RKO (cell line): ENCODE results near the gene BPIFB2.

Experiments used
- DNase-seq: peaks from one replicate; pipeline ENCODE4 v3.0.0-alpha.2; 2016; ENCODE audit warnings: low spot score

BPIFB2 gene

GRCh38 chr20:32985596-32985995, 21.9 kb upstream of the BPIFB2 start:
- no peak for DNase-seq

- DNase-seq, result no peak
Measured at GRCh38 chr20:32986331-32986966, 21.1 kb upstream of the BPIFB2 start.

DNA sequence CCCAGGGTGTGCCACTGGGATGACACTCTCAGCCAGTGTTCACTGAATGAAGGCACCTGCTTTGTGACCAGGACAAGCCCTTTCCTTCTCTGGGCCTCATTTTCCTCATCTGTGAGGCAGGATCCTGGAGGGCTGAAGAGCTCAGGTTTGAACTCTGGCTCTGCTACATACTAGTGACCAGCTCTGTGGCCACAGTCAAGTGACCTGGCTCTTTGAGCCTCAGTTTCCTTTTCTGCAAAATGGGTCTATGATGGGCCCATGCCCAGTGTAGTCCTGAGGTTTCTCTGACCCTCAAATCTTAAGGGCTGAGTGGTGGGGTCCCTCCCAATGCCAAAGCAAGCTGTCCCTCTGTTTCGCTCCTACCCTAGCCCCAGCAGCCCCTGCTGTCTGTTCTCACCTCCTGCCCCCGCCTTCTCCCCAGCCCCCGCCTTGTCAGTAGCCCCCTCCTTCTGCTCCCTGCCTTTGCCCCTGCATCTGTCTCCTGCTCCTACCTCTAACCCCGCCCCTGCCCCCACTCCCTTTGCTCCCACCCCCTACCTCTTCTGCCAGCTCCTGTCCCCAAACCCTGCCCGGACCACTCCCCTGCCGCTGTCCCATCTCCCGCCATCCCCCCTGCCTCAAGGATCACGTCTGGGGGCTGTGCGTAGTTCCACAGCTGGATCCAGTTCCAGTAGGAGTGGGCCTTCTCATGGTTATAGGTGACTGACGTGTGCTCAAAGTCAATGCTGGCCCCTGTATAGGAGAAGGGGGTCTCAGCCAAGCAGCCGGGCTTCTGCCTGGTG, 20.3 kb upstream of the BPIFB2 start:
- no peak for DNase-seq

- no peak for DNase-seq
Measured at GRCh38 chr20:32988008-32988407, 19.5 kb upstream of the BPIFB2 start.

DNA sequence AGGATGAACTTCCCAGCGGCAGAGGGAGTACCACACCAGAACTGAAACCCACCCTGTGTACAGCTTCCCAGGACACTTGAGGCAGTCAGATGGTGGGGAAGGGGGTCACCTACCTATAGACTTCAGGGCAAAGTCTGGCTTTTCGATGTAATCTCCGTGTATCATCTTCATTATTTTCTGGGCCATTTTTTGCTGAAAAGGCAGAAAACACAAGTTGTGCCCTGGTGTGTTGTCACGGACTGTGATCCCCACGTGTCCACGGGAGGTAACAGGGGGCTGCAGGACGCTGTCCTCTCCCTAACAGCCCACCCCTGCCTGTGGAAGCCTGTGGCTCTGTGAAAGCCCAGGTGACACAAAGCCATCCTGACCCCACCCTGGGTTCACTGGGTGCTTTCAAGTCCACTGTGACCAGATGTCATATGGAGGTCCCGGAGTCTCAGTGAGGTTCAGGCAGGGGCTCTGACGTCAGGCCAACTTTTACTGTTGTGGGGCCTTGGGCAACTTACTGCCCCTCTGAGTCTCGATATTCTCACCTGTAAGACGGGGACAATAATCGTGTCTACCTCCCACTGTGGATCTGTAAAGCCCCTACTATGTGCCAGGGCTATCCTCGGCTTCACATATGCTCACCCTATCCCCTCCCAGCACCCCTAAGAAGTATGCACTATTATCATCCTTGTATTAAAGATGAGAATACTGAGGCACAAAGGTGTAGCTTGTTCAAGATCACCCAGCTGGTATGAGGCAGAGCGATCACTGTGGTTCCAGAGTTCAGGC, 17.8 kb upstream of the BPIFB2 start:
- DNase-seq, result no peak

DNA sequence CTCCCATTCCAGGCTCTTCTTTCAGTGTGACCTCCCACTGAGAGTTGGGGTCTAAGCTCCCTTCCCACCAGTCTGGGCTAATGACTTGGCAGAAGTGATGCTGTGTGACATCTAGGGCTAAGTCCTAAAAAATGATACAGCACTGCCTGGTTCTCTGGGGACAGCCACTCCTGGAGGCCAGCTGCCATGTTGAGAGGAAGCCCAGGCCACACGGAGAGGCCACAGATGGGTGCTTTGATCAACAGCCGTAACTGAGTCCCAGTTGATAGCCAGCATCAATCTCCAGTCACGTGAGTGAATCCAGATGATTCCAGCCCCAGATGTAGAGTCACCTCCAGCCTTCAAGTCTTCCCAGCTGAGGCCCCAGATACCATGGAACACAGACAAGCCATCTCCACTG, 17.1 kb upstream of the BPIFB2 start:
- no peak for DNase-seq

DNA sequence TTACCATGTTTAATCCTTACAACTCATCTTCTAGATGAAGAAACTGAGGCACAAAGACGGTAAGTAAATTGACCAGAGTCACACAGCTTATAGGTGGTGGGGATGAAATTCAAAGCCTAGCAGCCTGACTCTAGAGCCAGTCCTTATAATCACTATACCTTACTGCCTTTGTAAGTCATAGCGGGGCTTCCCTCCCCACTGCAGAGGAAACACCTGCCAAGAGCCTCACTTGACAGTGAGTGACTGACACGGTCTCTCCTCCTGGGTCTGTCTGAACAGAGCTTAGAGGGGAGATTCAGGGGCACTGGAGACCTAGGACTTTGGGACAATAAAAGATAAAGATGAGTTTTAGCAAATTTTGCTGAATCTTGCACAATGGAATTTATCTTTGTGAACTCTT, 16.1 kb upstream of the BPIFB2 start:
- no peak for DNase-seq

DNA sequence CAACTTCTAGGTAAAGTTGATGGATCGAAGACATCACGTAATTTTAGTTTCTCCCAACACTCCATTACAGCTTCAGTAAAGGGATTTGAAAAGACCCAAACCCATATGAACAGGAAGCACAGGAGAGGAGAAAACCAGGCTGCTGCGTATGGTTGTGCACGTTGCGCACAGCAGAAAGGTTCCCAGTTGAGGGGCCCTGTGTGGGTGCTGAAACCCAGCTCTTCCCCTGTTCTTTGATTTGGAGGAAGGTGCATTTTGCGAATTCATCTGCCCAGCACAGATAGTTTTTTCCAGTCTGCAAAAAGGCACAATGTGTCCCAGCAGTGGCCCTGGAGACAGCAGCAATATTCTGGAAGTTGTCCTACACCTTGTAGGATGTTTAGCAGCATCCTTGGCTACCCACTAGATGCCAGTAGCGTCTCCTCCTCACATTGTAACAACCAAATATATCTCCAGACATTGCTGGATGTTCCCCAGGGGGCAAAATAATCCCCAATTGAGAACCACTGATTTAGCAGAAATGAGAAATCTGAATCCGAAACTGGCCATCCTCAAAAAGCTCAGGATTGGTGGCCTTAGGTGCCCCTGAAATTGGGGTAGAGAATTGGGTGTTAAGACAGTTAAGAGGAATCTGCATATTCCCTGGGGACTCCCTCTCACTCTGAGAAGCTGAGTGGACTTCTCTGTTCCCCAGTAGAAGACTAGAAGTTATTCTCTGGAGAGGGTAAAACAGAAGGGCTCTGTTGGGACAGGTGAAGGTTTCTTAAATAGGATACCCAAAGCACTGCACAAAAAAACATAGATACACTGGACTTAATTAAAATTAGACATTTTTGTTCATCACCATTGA, 15.5 kb upstream of the BPIFB2 start:
- no peak for DNase-seq

GRCh38 chr20:32993496-32994050, 13.9 kb upstream of the BPIFB2 start:
- no peak for DNase-seq

DNA sequence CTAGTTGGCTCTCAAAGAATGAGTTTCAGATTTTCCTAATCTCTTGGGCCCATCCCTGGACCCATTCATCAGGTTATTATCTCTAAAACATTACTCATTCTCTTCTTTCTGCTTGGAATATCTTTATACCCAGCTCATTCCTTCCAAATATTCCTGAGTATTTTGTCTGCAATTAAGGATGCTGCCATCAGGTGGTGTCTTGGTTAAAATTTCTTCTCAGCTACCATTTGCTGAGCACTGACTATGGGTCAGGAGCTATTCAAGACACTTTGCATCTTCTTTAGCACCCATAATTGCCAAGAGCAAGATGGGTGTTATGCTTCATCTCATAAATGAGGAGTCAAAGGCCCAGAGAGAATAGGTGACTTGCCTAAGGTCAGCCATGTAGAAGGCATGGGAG, 11.7 kb upstream of the BPIFB2 start:
- no peak for DNase-seq

DNA sequence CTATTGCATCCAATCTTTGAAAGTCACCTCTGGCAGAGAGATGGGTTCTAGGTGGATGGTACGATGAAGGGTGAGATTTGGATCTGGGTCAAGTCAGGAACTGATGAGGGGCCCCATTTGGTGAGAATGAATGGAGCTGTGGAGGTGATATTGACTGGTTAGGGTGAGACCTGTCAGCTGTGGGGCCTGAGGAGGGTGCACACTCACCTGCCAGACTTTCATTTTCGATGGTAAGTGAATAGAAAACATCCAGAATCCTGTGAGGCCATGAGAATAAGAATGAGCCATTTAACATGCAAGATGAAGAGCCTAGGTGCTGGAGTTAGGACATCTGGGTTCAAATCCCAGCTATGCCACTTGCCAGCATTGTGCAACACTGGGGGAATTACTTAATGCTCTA, 10.1 kb upstream of the BPIFB2 start:
- DNase-seq, result no peak

- DNase-seq, result no peak
Measured at GRCh38 chr20:32999603-33000250, 7.8 kb upstream of the BPIFB2 start.

- no peak for DNase-seq
Measured at GRCh38 chr20:33000802-33001466, 6.6 kb upstream of the BPIFB2 start.

DNA sequence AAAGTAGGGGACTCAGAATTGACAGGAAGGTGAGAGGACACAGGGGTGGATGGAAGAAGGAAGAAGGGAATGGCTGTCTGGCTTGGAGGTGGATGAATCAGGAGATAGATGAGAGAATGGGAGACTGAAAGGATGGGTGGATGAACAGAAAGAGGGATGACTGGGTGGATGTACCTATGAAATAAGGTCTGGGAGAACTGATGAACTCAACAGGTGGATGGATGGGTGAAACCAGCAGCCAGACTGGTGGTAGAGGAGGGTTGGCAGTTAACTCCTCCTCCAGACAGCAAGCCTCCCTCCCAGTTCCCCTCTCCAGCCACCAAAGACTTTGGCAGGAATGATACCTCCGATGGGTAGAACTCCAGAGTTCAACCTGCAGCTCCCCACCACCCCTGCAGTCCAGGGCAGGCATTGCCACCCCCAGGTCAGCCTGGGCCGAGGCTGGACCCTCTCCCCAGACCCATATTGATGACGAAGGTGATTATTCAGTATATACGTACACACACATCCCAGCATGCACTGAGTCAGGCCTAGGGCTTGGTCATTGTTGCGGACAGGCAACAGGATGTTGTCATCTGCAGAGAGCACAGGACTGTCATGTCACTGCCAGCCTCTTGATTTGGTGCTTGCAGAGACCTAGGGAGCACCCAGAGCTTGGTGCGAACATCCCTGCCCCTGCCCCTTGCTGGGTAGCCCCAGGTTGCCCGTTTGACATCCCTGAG, 5.3 kb upstream of the BPIFB2 start:
- DNase-seq, result no peak

DNA sequence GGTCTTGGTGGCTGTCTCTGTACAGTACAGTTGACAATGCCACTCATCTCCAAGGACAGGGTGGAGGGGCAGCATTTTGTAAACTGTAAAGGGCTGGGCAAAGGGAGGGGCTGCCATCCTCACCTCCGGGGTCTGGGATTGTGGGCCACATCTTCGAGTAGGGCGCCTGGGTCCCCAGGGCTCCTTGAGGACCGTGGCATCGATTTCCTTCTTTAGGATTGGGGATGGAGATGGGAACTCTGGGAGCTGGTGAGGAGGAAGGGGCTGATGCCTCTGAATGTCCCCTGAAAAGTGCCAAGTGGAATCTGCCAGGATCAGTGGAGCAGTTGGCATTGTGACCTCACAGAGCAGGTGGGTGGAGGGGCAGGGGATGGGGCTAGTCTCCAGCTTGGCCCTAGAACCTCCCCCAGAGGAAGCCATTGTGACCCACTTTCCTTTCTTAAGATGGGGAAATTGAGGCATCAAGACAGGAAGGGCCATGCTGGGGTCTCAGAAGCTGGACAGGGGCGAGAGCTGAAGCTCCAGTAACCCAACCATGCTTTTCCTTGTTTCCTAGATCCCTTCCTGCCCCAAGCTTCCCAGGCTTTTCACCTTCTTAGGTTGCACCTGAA, 3.3 kb upstream of the BPIFB2 start, which contains the start of gene SUN5:
TSS of gene SUN5 (minus strand) at position 293 of the 611 bp plus-strand sequence. CDS start at position 200, 93 bp downstream.
- DNase-seq, result no peak

DNA sequence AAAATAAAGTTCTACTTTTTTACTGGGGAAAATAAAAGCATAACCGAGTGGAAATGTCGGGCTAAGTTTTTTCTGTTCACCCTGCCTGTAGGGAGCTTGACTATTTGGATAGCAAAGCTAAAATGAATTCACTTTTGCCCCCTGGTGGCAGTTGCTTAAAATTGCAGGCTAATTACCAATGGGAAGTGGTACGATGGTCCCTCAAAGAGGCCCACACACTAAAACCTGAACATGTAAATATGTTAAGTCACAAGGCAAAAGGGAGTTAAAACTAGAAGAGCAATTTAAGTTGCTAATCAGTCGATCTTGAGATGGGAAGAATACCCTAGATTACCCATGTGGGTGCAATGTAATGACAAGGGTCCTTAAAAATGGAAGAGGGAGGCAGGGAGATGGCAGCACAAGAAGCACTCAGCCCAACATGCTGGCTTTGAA, 2.4 kb upstream of the BPIFB2 start:
- DNase-seq, result peak; percentile 29

DNA sequence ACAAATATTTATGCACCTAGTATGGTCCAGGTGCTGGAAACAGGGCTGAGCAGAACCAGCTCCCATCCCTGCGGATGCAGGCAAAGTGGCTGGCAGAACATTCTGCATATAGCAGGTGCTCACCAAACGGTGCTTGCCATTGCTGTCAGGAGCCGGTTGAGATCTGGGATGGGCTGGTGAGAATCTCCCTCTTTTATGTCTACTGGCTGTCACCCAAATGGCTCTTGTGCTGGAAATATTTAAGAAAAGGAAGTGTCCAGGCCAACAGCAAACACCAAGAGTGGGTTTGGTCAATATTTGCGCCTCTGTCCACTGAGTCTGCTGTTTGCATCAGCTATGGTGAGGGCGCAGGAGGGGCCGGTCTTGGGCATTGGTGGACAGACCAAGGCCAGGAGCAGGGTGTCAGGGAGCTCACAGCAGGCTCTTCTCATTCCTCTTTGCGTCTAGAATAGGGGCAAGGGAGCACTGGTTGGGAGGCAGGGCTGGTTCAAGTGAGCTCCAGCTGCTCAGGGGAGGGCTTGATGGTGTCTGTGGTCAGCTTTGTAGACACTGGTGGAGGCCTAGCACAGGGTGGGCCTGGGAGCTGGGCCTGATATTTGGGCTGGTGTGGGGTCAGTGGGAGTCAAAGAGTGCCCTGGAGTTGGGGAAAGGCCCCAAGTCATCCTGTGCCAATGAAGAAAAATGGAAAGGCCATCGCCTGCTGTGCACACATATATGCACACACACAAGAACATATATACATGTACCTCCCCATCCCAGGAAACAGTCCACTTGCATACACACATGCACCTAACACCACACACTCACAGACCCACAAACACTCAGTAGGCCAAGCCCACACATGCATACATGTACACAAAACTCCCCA, 1.4 kb upstream of the BPIFB2 start:
- no peak for DNase-seq

DNA sequence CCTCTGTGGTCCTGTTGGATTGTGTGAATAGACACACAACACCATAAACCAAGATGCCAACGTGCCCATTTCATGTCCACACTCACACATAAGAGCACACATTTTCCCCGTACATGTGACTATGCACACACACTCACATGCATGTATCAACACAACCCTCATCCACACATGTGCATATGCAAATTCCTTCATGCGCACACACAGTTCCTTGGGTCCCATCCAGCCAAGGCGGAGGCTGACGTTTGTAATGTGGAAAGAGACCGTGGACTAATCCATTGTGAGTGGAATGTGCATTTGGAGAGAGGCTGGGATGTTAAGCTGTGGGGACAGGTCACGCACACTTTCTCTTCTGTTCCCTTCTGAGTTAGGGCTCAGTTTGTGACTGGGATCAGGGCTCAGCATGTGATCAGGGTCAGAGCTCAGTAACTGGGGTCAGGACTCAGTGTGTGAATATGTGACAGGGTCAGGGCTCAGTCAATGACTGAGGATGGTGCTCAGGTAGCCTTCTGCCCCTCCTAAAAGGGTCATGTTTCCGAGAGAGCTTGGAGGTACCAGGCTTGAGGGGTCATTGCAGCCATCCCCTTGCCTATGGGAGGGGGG, 628 bp upstream of the BPIFB2 start:
- DNase-seq, result no peak
